OCI-LY3 (cell line): ENCODE data around the gene IWS1.

ENCODE experiments used
- H2AFZ ChIP-seq: fragments of 200-600, 300-600 bp; shearing (Covaris generic); 2 replicates; pipeline ENCODE4 v1.6.0; 2014; ENCODE audit warnings: antibody characterized with exemption, low read depth, low read length
- H3K27ac ChIP-seq: fragments of 200-600, 300-600 bp; sonication (generic); 2 replicates; pipeline ENCODE4 v1.5.1; 2014; ENCODE audit warnings: mild to moderate bottlenecking, low read length, moderate library complexity, mixed read lengths
- H3K27me3 ChIP-seq: fragments of 200-600, 300-600 bp; sonication (generic); 2 replicates; pipeline ENCODE4 v1.6.1; 2014; ENCODE audit warnings: low read depth, low read length, mixed read lengths
- H3K36me3 ChIP-seq: fragments of 200-600, 300-600 bp; sonication (generic); replicated peaks from 2 replicates; pipeline ENCODE3; 2014; ENCODE audit warnings: low read depth, low read length, mixed read lengths
- H3K4me1 ChIP-seq: fragments of 300-600, 200-600 bp; sonication (generic); 2 replicates; pipeline ENCODE4 v1.6.1; 2014; ENCODE audit warnings: low read length, mixed read lengths
- H3K4me2 ChIP-seq: fragments of 200-600, 300-600 bp; sonication (generic); 2 replicates; pipeline ENCODE4 v1.6.1; 2014; ENCODE audit warnings: low read length, mixed read lengths
- H3K4me3 ChIP-seq: fragments of 300-600, 200-600 bp; sonication (generic); 2 replicates; pipeline ENCODE4 v1.5.1; 2014; ENCODE audit warnings: antibody characterized with exemption, mild to moderate bottlenecking, low read length, moderate library complexity
- H3K79me2 ChIP-seq: fragments of 300-600, 200-600 bp; shearing (Covaris generic); 2 replicates; pipeline ENCODE4 v1.6.1; 2014; ENCODE audit warnings: mild to moderate bottlenecking, low read length, mixed read lengths
- H3K9ac ChIP-seq: fragments of 300-600, 200-600 bp; shearing (Covaris generic); 2 replicates; pipeline ENCODE4 v1.6.0; 2014; ENCODE audit warnings: mild to moderate bottlenecking, low read length, moderate library complexity
- H3K9me3 ChIP-seq: fragments of 200-600, 300-600 bp; shearing (Covaris generic); 2 replicates; pipeline ENCODE4 v1.6.1; 2014; ENCODE audit warnings: low read length, mixed read lengths; ENCODE audit not compliant: insufficient read depth
- H4K20me1 ChIP-seq: fragments of 200-600, 300-600 bp; sonication (generic); 2 replicates; pipeline ENCODE4 v1.6.1; 2016; ENCODE audit warnings: low read length, mixed read lengths; ENCODE audit not compliant: insufficient read depth
- EZH2phosphoT487 ChIP-seq: fragments of 200-600 bp; shearing (Covaris generic); IDR thresholded peaks from 2 replicates; pipeline ENCODE4 v1.6.1; 2018; ENCODE audit warnings: antibody characterized with exemption, mixed run types, low read depth
- TF ChIP-seq, protein P1 (sequence below): fragments of 200-600, 300-600 bp; sonication (generic); IDR thresholded peaks from 2 replicates; pipeline ENCODE4 v1.5.1; 2014; ENCODE audit warnings: antibody characterized with exemption, low read length, low read depth

IWS1 gene

GRCh38 chr2:127560201-127560930 lies 34.1 kb upstream of the IWS1 start:
- Histone ChIP-seq H3K4me1 (peaks cover 17% of the 10 kb centered on the region), H3K36me3 (no peaks in the 10 kb centered on the region), H4K20me1 (no peaks in the 10 kb centered on the region), H3K9me3 (no peaks in the 10 kb centered on the region), H3K79me2 (no peaks in the 10 kb centered on the region), H3K4me2 (no peak overlapping the region), H3K4me3 (no peak overlapping the region), H3K27ac (no peak overlapping the region), H2AFZ (no peak overlapping the region), H3K9ac (no peak overlapping the region), H3K27me3 (peaks cover 16% of the 10 kb centered on the region)
- TF ChIP-seq EZH2phosphoT487, result no peak
- TF ChIP-seq, protein P1, sequence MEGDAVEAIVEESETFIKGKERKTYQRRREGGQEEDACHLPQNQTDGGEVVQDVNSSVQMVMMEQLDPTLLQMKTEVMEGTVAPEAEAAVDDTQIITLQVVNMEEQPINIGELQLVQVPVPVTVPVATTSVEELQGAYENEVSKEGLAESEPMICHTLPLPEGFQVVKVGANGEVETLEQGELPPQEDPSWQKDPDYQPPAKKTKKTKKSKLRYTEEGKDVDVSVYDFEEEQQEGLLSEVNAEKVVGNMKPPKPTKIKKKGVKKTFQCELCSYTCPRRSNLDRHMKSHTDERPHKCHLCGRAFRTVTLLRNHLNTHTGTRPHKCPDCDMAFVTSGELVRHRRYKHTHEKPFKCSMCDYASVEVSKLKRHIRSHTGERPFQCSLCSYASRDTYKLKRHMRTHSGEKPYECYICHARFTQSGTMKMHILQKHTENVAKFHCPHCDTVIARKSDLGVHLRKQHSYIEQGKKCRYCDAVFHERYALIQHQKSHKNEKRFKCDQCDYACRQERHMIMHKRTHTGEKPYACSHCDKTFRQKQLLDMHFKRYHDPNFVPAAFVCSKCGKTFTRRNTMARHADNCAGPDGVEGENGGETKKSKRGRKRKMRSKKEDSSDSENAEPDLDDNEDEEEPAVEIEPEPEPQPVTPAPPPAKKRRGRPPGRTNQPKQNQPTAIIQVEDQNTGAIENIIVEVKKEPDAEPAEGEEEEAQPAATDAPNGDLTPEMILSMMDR, result no peak

GRCh38 chr2:127559454-127559853 lies 33.2 kb upstream of the IWS1 start:
- Histone ChIP-seq H3K27me3 (peaks cover 16% of the 10 kb centered on the region), H3K27ac (no peak overlapping the region), H3K4me1 (peaks cover 17% of the 10 kb centered on the region), H3K4me2 (no peak overlapping the region), H4K20me1 (no peaks in the 10 kb centered on the region), H3K9me3 (no peaks in the 10 kb centered on the region), H3K36me3 (no peaks in the 10 kb centered on the region), H3K4me3 (no peak overlapping the region), H3K79me2 (no peaks in the 10 kb centered on the region), H2AFZ (no peak overlapping the region), H3K9ac (no peak overlapping the region)
- TF ChIP-seq EZH2phosphoT487, result no peak

GRCh38 chr2:127558911-127559310 lies 32.6 kb upstream of the IWS1 start:
- H3K79me2 ChIP-seq, result no peaks in the 10 kb centered on the region
- no peaks in the 10 kb centered on the region for H3K9me3 ChIP-seq
- H3K27ac ChIP-seq, result no peak overlapping the region
- no peak overlapping the region for H3K4me2 ChIP-seq
- H3K27me3 ChIP-seq, result peaks cover 16% of the 10 kb centered on the region
- H3K9ac ChIP-seq, result no peak overlapping the region
- H3K4me1 ChIP-seq, result peaks cover 12% of the 10 kb centered on the region
- TF ChIP-seq EZH2phosphoT487, result no peak
- TF ChIP-seq, protein P1, result no peak
- no peak overlapping the region for H2AFZ ChIP-seq
- no peak overlapping the region for H3K4me3 ChIP-seq
- H3K36me3 ChIP-seq, result no peaks in the 10 kb centered on the region
- no peaks in the 10 kb centered on the region for H4K20me1 ChIP-seq

- Histone ChIP-seq H3K27me3 (peaks cover 15% of the 10 kb centered on the region), H3K36me3 (no peaks in the 10 kb centered on the region), H4K20me1 (no peaks in the 10 kb centered on the region), H2AFZ (no peak overlapping the region), H3K9ac (no peak overlapping the region), H3K4me2 (no peak overlapping the region), H3K79me2 (no peaks in the 10 kb centered on the region), H3K9me3 (no peaks in the 10 kb centered on the region), H3K4me3 (no peak overlapping the region), H3K27ac (no peak overlapping the region), H3K4me1 (no peaks in the 10 kb centered on the region)
- TF ChIP-seq EZH2phosphoT487, result no peak
Observed at GRCh38 chr2:127552846-127553245, 26.6 kb upstream of the IWS1 start.

GRCh38 chr2:127552336-127552735 lies 26.0 kb upstream of the IWS1 start:
- H3K27me3 ChIP-seq, result peaks cover 20% of the 10 kb centered on the region
- no peak overlapping the region for H3K27ac ChIP-seq
- H3K9me3 ChIP-seq, result no peaks in the 10 kb centered on the region
- H3K4me1 ChIP-seq, result no peaks in the 10 kb centered on the region
- no peak overlapping the region for H3K9ac ChIP-seq
- H3K79me2 ChIP-seq, result no peaks in the 10 kb centered on the region
- no peak overlapping the region for H2AFZ ChIP-seq
- TF ChIP-seq, protein P1, result no peak
- TF ChIP-seq EZH2phosphoT487, result no peak
- no peak overlapping the region for H3K4me3 ChIP-seq
- H4K20me1 ChIP-seq, result no peaks in the 10 kb centered on the region
- no peak overlapping the region for H3K4me2 ChIP-seq
- H3K36me3 ChIP-seq, result no peaks in the 10 kb centered on the region
